Psoas muscle (tissue), 8 donors: ENCODE data around the gene DIP2C. TPM values are rescaled to one million over a fixed set of nuclear protein-coding genes. Genes with fewer than 3 reads are reported as not detected.

ENCODE experiments used
- ATAC-seq, 4 donors: fragments of 200-7000 bp; cut with Tn5 transposase; one replicate each; pipeline ENCODE4 v1.9.1; 2020; ENCODE audit warnings: moderate library complexity in 3 of 4, mild to moderate bottlenecking in 2 of 4
- DNase-seq, 2 donors: peaks; one replicate each; pipeline ENCODE4 v3.0.0-alpha.2; 2020
- H3K27ac ChIP-seq: fragments of 200-600 bp; one replicate; pipeline ENCODE4 v1.8.0; 2022
- H3K27me3 ChIP-seq, 3 donors: fragments of 200-600 bp in 1 of 3; one replicate each; pipeline versions ENCODE4 v1.6.1 to v1.8.0; 2013 to 2022; ENCODE audit warnings: low read length in 2 of 3, mild to moderate bottlenecking in 2 of 3, moderate library complexity in 1 of 3; ENCODE audit not compliant: insufficient read depth in 3 of 3
- H3K36me3 ChIP-seq, 2 donors: fragments of 200-600 bp in 1 of 2; one replicate each; pipeline versions ENCODE4 v1.6.1 to v1.8.0; 2013 to 2022; ENCODE audit warnings: low read depth in 1 of 2, mild to moderate bottlenecking in 1 of 2, moderate library complexity in 1 of 2; ENCODE audit not compliant: insufficient read depth in 1 of 2
- H3K4me1 ChIP-seq: fragments of 200-600 bp; one replicate; pipeline ENCODE4 v1.8.0; 2022
- H3K4me3 ChIP-seq: fragments of 200-600 bp; one replicate; pipeline ENCODE4 v1.8.0; 2022; ENCODE audit warnings: mild to moderate bottlenecking
- H3K9me3 ChIP-seq: fragments of 200-600 bp; one replicate; pipeline ENCODE4 v1.8.0; 2022
- WGBS, 3 donors: extraction: QIAGEN DNeasy Blood & Tissue Kit; methylation state at CpG; one replicate each; pipeline versions ENCODE4 v1.1.6 to v1.1.7; 2013; 5-methylcytosine and 5-hydroxymethylcytosine counted together
- intact Hi-C, 2 donors: fragments of 100-400 bp; cut with DNase I; formaldehyde crosslinking; loops; one replicate each; pipeline versions ENCODE4 v1.11.0 to v1.14.2; 2022
- polyA plus RNA-seq, 3 donors: library from polyadenylated mRNA; stranded (reverse); fragments of 200-250 nt; gene quantifications; one replicate each; pipeline ENCODE4 v1.2.3, GENCODE V29; 2013
- total RNA-seq, 4 donors: library from RNA; stranded (reverse); fragmentation: NEBNext Ultra II Directional in 2 of 4; extraction: Animal tissue kit (Norgen Biotek cat#: 25700) in 2 of 4; gene quantifications; one replicate each; pipeline versions ENCODE4 v1.2.1 to v1.2.4, GENCODE V29; 2021 to 2023
- TF ChIP-seq, protein P1 (sequence below): fragments of 200-600 bp; IDR thresholded peaks from one replicate; pipeline ENCODE4 v1.8.0; 2022; ENCODE audit warnings: antibody characterized with exemption
- donor health status: healthy with polysubstance abuse.
- donor health status: DM: no; HTN: no; CAD: no; lungs with moderate emphysema.
- donor health status: Bipolar disorder and iron deficiency.
- donor health status: healthy.
- donor health status: DM: yes; HTN: yes; CAD: no.
- donor health status: DM: no; HTN: no; CAD: no.
- donor health status: DM: no; HTN: no; CAD: no.
- donor health status: DM: yes; HTN: yes; CAD: no.

Gene DIP2C
- total and polyA plus RNA-seq, 7 donors, result 7.7 to 32.0 (median 25.0) TPM

- no peaks in the 10 kb centered on the region for H3K9me3 ChIP-seq
- ATAC-seq (no peak), DNase-seq (peak in 1 of 2 donors; percentile 15)
- TF ChIP-seq, protein P1, sequence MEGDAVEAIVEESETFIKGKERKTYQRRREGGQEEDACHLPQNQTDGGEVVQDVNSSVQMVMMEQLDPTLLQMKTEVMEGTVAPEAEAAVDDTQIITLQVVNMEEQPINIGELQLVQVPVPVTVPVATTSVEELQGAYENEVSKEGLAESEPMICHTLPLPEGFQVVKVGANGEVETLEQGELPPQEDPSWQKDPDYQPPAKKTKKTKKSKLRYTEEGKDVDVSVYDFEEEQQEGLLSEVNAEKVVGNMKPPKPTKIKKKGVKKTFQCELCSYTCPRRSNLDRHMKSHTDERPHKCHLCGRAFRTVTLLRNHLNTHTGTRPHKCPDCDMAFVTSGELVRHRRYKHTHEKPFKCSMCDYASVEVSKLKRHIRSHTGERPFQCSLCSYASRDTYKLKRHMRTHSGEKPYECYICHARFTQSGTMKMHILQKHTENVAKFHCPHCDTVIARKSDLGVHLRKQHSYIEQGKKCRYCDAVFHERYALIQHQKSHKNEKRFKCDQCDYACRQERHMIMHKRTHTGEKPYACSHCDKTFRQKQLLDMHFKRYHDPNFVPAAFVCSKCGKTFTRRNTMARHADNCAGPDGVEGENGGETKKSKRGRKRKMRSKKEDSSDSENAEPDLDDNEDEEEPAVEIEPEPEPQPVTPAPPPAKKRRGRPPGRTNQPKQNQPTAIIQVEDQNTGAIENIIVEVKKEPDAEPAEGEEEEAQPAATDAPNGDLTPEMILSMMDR, result no peak
- H3K27me3 ChIP-seq, result no peaks in the 10 kb centered on the region
- no peaks in the 10 kb centered on the region for H3K36me3 ChIP-seq
- peaks cover 50% of the 10 kb centered on the region for H3K4me1 ChIP-seq
- intact Hi-C loops, result no loop called here
- H3K4me3 ChIP-seq, result no peak overlapping the region
- H3K27ac ChIP-seq, result peak overlapping the region; percentile 76
- WGBS, 3 donors, result 39 to 77% (median 46%) methylated on average over 10 of the region's 10 CpGs
Observed at GRCh38 chr10:482848-483247, 206.6 kb downstream of the DIP2C start.

- peak; percentile 53 to 69 (median 67) for ATAC-seq
- 73 to 90% (median 75%) methylated on average over 16 of the region's 16 CpGs for WGBS, 3 donors
- no peaks in the 10 kb centered on the region for H3K36me3 ChIP-seq
- no peaks in the 10 kb centered on the region for H3K27me3 ChIP-seq
- H3K9me3 ChIP-seq, result no peaks in the 10 kb centered on the region
- H3K27ac ChIP-seq, result peak overlapping the region; percentile 76
- DNase-seq, result peak in 1 of 2 donors; percentile 62
- intact Hi-C loops, result no loop called here
- peaks cover 50% of the 10 kb centered on the region for H3K4me1 ChIP-seq
- TF ChIP-seq, protein P1, result no peak
- H3K4me3 ChIP-seq, result no peak overlapping the region
Observed at GRCh38 chr10:482051-482501, 207.4 kb downstream of the DIP2C start.

GRCh38 chr10:481628-482027, 207.8 kb downstream of the DIP2C start:
- ATAC-seq (peak in 3 of 4 donors; percentile 1 to 4 (median 2)), DNase-seq (no peak)
- peaks cover 47% of the 10 kb centered on the region for H3K4me1 ChIP-seq
- no peaks in the 10 kb centered on the region for H3K9me3 ChIP-seq
- TF ChIP-seq, protein P1, result no peak
- intact Hi-C loops, result no loop called here
- H3K27ac ChIP-seq, result peak overlapping the region; percentile 76
- H3K36me3 ChIP-seq, result no peaks in the 10 kb centered on the region
- no peak overlapping the region for H3K4me3 ChIP-seq
- no peaks in the 10 kb centered on the region for H3K27me3 ChIP-seq
- WGBS, 3 donors, result 93 to 96% (median 93%) methylated on average over 15 of the region's 15 CpGs

DNA sequence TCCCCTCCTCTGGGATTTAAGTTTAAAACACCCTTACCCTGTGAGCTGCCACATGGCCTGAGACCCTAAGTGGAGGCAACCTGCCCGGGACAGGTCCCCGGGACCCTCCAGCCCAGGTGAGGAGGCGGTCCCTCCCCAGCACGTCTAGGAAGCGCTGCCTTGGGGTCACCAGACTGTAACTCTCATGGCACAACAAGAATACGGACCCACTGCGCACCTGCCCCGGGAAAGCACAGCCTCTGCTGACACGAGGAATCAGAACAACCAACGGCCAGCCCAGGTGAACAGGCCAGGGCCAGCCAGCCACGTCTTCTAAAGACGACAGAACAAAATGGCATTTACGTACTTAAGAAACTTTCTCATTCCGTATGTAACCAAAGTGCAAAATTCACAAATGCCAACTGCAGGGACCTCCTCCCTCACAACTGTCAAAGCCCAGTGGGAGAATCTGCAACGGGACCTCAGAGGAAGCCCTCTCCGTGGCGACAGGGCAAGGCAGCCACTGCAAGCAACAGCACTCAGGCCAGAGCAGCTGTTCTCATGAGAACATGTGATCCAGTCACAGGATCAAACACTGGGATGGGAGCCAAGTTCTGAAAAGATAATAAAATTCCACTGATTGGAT, 208.4 kb downstream of the DIP2C start:
- no peaks in the 10 kb centered on the region for H3K9me3 ChIP-seq
- TF ChIP-seq, protein P1, result no peak
- peak overlapping the region; percentile 76 for H3K27ac ChIP-seq
- 63 to 73% (median 65%) methylated on average over 17 of the region's 17 CpGs for WGBS, 3 donors
- ATAC-seq (peak; percentile 34 to 62 (median 45)), DNase-seq (peak in 1 of 2 donors; percentile 28)
- no peaks in the 10 kb centered on the region for H3K27me3 ChIP-seq
- H3K4me1 ChIP-seq, result peaks cover 41% of the 10 kb centered on the region
- no peaks in the 10 kb centered on the region for H3K36me3 ChIP-seq
- H3K4me3 ChIP-seq, result no peak overlapping the region
- intact Hi-C loops, result no loop called here
